NT2/D1 (cell line): ENCODE measurements around the gene MSANTD2.

Experiments
- SUZ12 ChIP-seq: IDR thresholded peaks from 2 replicates; pipeline ENCODE4 v1.6.1; 2011; ENCODE audit not compliant: insufficient read length, insufficient read depth; ENCODE audit errors: extremely low read depth
- YY1 ChIP-seq: IDR thresholded peaks from 2 replicates; pipeline ENCODE4 v1.6.1; 2011; ENCODE audit not compliant: insufficient read length, insufficient read depth
- ZNF274 ChIP-seq: IDR thresholded peaks from 2 replicates; pipeline ENCODE4 v1.6.1; 2011; ENCODE audit warnings: mild to moderate bottlenecking, low read depth, low read length

- no peak for TF ChIP-seq YY1
- TF ChIP-seq ZNF274: no peak
- no peak for TF ChIP-seq SUZ12
These were observed 17.2 kb downstream of the MSANTD2 start for GRCh38 chr11:124783002-124783401.
